Measurements from ENCODE around the gene DZIP3.
"Not testable (repeated sequence)": the region's sequence is repeated elsewhere in the genome, so short reads cannot be mapped to it uniquely, and the experiment has no call there.

The DZIP3 gene

DNA sequence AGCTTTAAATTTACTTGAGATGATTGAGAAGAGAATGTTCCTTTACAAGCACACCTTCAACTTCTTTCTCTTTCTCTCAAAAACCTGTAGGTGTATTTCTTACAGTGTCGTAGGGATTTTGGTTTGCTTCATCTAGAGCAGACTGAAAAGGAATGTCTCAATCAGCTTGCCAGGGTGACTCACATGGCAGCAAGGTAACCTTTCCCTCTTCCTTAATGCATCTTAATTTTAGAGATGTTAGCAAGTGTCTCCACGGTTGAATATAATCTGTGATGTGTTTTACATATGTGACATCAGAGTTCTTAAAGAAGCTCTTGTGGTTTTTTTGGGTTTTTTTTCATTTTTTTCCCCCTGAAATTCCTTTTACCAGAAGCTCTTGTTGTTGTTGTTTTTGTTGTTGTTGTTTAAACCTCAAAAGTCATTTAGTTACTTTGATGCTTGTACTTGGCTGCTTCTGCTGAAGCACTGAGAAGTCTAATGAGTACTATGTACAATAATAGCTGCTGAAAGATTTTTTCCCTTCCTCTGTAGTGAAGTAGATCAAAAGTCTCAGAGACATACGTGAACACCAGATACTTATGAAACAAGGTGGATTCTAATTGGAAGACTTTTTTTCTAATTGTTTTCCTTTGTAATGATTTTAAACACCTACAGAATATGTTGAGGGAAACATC is 84.6 kb downstream of the DZIP3 start:
- Histone ChIP-seq H3K27me3 (ENCODE audit: insufficient read depth, low read length, poor library complexity, severe bottlenecking) (no peaks in the 10 kb centered on the region), H3K4me1 (ENCODE audit: insufficient read depth, low read length, poor library complexity, severe bottlenecking) (no peaks in the 10 kb centered on the region), H3K4me3 (ENCODE audit: low read length, poor library complexity, severe bottlenecking) (no peak overlapping the region), H3K9me3 (ENCODE audit: insufficient read depth, low read depth, low read length) (no peaks in the 10 kb centered on the region), H3K9me2 (replicated peaks; ENCODE audit: low read depth, low read length) (no peaks in the 10 kb centered on the region), H3K79me2 (ENCODE audit: insufficient read depth, low read length) (no peaks in the 10 kb centered on the region), H3K4me2 (ENCODE audit: low read depth, low read length, poor library complexity, severe bottlenecking) (no peak overlapping the region), H3F3A (ENCODE audit: low read depth) (no peaks in the 10 kb centered on the region), H4K20me1 (ENCODE audit: insufficient read depth, low read length, poor library complexity, severe bottlenecking) (no peaks in the 10 kb centered on the region), H3K36me3 (ENCODE audit: insufficient read depth, low read length) (no peaks in the 10 kb centered on the region), H2AFZ (ENCODE audit: low read length) (no peak overlapping the region), H3K9ac (ENCODE audit: low read depth, low read length, poor library complexity, severe bottlenecking) (no peak overlapping the region)
- no peak for TF ChIP-seq CTCF (conservative IDR thresholded peaks at IDR 0.05; ENCODE audit: low read length)
- TF ChIP-seq EZH2phosphoT487 (IDR thresholded peaks at IDR 0.05; ENCODE audit: borderline replicate concordance) = no peak

GRCh38 chr3:108677811-108678210 is 88.3 kb downstream of the DZIP3 start:
- no peaks in the 10 kb centered on the region for H3K4me1 ChIP-seq (ENCODE audit: insufficient read depth, low read length, poor library complexity, severe bottlenecking)
- no peaks in the 10 kb centered on the region for H3K79me2 ChIP-seq (ENCODE audit: insufficient read depth, low read length)
- H3K4me3 ChIP-seq (ENCODE audit: low read length, poor library complexity, severe bottlenecking) = no peak overlapping the region
- H3K9ac ChIP-seq (ENCODE audit: low read depth, low read length, poor library complexity, severe bottlenecking) = no peak overlapping the region
- no peak overlapping the region for H3K4me2 ChIP-seq (ENCODE audit: low read depth, low read length, poor library complexity, severe bottlenecking)
- H3K36me3 ChIP-seq (ENCODE audit: insufficient read depth, low read length) = no peaks in the 10 kb centered on the region
- no peaks in the 10 kb centered on the region for H3F3A ChIP-seq (ENCODE audit: low read depth)
- H2AFZ ChIP-seq (ENCODE audit: low read length) = no peak overlapping the region
- no peaks in the 10 kb centered on the region for H3K9me2 ChIP-seq (replicated peaks; ENCODE audit: low read depth, low read length)
- no peaks in the 10 kb centered on the region for H4K20me1 ChIP-seq (ENCODE audit: insufficient read depth, low read length, poor library complexity, severe bottlenecking)
- no peak for TF ChIP-seq EZH2phosphoT487 (IDR thresholded peaks at IDR 0.05; ENCODE audit: borderline replicate concordance)
- TF ChIP-seq CTCF (conservative IDR thresholded peaks at IDR 0.05; ENCODE audit: low read length) = no peak
- H3K27me3 ChIP-seq (ENCODE audit: insufficient read depth, low read length, poor library complexity, severe bottlenecking) = no peaks in the 10 kb centered on the region
- H3K9me3 ChIP-seq (ENCODE audit: insufficient read depth, low read depth, low read length) = no peaks in the 10 kb centered on the region

DNA sequence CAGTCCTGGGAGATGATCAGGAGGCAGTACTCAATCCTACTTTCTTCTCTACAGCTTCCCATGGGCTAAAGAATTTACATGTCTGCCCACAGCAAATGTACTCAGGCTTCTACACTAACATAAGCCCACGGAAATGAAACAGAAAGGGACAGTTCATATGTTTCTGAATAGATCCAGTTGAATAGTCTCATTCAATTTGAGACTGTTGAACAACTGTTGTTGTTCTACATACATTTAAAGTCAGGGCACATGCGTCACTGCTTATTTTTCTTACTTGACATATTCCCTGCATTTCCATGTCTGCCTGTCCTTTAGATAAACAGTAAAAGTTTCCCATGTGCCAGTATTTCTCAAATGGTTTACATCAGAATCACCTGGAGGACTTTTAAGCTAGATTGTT is 102.8 kb downstream of the DZIP3 start:
- not testable (repeated sequence) for H3K4me2 ChIP-seq (ENCODE audit: low read depth, low read length, poor library complexity, severe bottlenecking); H3K9ac ChIP-seq (ENCODE audit: low read depth, low read length, poor library complexity, severe bottlenecking); H4K20me1 ChIP-seq (ENCODE audit: insufficient read depth, low read length, poor library complexity, severe bottlenecking); H2AFZ ChIP-seq (ENCODE audit: low read length); H3K4me1 ChIP-seq (ENCODE audit: insufficient read depth, low read length, poor library complexity, severe bottlenecking); H3K36me3 ChIP-seq (ENCODE audit: insufficient read depth, low read length); H3K9me2 ChIP-seq (replicated peaks; ENCODE audit: low read depth, low read length); H3F3A ChIP-seq (ENCODE audit: low read depth); H3K27me3 ChIP-seq (ENCODE audit: insufficient read depth, low read length, poor library complexity, severe bottlenecking); H3K9me3 ChIP-seq (ENCODE audit: insufficient read depth, low read depth, low read length); H3K4me3 ChIP-seq (ENCODE audit: low read length, poor library complexity, severe bottlenecking); H3K79me2 ChIP-seq (ENCODE audit: insufficient read depth, low read length)

- no peak overlapping the region for H3K4me2 ChIP-seq (ENCODE audit: low read depth, low read length, poor library complexity, severe bottlenecking)
- H4K20me1 ChIP-seq (ENCODE audit: insufficient read depth, low read length, poor library complexity, severe bottlenecking) = no peaks in the 10 kb centered on the region
- H3K27me3 ChIP-seq (ENCODE audit: insufficient read depth, low read length, poor library complexity, severe bottlenecking) = no peaks in the 10 kb centered on the region
- no peaks in the 10 kb centered on the region for H3K4me1 ChIP-seq (ENCODE audit: insufficient read depth, low read length, poor library complexity, severe bottlenecking)
- no peaks in the 10 kb centered on the region for H3K36me3 ChIP-seq (ENCODE audit: insufficient read depth, low read length)
- no peaks in the 10 kb centered on the region for H3F3A ChIP-seq (ENCODE audit: low read depth)
- no peak overlapping the region for H2AFZ ChIP-seq (ENCODE audit: low read length)
- TF ChIP-seq EZH2phosphoT487 (IDR thresholded peaks at IDR 0.05; ENCODE audit: borderline replicate concordance) (no peak), CTCF (conservative IDR thresholded peaks at IDR 0.05; ENCODE audit: low read length) (no peak)
- H3K9me3 ChIP-seq (ENCODE audit: insufficient read depth, low read depth, low read length) = no peaks in the 10 kb centered on the region; the same call in 1 of the 2 replicates
- H3K4me3 ChIP-seq (ENCODE audit: low read length, poor library complexity, severe bottlenecking) = no peak overlapping the region
- no peaks in the 10 kb centered on the region for H3K9me2 ChIP-seq (replicated peaks; ENCODE audit: low read depth, low read length)
- no peak overlapping the region for H3K9ac ChIP-seq (ENCODE audit: low read depth, low read length, poor library complexity, severe bottlenecking)
- H3K79me2 ChIP-seq (ENCODE audit: insufficient read depth, low read length) = no peaks in the 10 kb centered on the region
Observed at GRCh38 chr3:108698461-108698860, 108.9 kb downstream of the DZIP3 start.

All from Loucy (cell line).